HFF-Myc (cell line): ENCODE measurements around the gene TPBGL.

Experiments
- DNase-seq: peaks from one replicate; pipeline ENCODE4 v3.0.0-alpha.2; 2011; ENCODE audit warnings: low read depth; ENCODE audit errors: extremely low read depth
- H3K4me3 ChIP-seq: replicated peaks from 2 replicates; pipeline ENCODE4 v1.5.1; 2011; ENCODE audit warnings: low read depth, mild to moderate bottlenecking, control low read depth, low read length
- TF ChIP-seq, protein P1 (sequence below): IDR thresholded peaks from 2 replicates; pipeline ENCODE4 v1.5.1; 2012; ENCODE audit warnings: mild to moderate bottlenecking, low read depth, low read length, control low read depth; ENCODE audit errors: missing control alignments

TPBGL gene

DNA sequence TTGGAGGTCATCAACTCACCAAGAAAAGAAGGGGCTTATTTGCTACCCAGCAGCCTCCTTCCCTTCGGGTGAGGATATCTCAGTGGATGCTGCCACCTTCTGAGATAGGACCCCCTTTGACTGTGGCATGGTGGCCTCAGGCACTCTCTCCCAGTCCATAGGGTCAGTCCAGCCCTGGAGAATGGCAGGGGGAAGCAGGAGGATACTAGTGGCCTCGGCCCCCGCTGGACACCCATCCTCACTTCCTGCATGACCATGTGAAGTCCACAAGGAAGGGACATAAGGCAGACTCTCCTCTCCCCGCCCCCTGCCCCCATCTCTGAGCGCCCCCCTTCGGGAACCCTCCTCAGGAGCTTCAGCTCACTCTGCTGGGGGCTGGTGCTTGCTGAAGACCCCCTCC, 24.4 kb downstream of the TPBGL start:
- TF ChIP-seq, protein P1, sequence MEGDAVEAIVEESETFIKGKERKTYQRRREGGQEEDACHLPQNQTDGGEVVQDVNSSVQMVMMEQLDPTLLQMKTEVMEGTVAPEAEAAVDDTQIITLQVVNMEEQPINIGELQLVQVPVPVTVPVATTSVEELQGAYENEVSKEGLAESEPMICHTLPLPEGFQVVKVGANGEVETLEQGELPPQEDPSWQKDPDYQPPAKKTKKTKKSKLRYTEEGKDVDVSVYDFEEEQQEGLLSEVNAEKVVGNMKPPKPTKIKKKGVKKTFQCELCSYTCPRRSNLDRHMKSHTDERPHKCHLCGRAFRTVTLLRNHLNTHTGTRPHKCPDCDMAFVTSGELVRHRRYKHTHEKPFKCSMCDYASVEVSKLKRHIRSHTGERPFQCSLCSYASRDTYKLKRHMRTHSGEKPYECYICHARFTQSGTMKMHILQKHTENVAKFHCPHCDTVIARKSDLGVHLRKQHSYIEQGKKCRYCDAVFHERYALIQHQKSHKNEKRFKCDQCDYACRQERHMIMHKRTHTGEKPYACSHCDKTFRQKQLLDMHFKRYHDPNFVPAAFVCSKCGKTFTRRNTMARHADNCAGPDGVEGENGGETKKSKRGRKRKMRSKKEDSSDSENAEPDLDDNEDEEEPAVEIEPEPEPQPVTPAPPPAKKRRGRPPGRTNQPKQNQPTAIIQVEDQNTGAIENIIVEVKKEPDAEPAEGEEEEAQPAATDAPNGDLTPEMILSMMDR, result no peak
- no peak overlapping the region for H3K4me3 ChIP-seq
- DNase-seq, result no peak

GRCh38 chr11:75265851-75266531, 25.4 kb downstream of the TPBGL start:
- TF ChIP-seq, protein P1, result no peak
- no peak overlapping the region for H3K4me3 ChIP-seq

GRCh38 chr11:75267171-75267970, 26.8 kb downstream of the TPBGL start:
- DNase-seq, result no peak
- TF ChIP-seq, protein P1, result no peak
- no peak overlapping the region for H3K4me3 ChIP-seq

More at GRCh38 chr11:75265851-75266531, 25.4 kb downstream of the TPBGL start:
- DNase-seq, result no peak

GRCh38 chr11:75268626-75269366, 28.2 kb downstream of the TPBGL start:
- DNase-seq, result no peak
- no peak overlapping the region for H3K4me3 ChIP-seq
- TF ChIP-seq, protein P1, result no peak

DNA sequence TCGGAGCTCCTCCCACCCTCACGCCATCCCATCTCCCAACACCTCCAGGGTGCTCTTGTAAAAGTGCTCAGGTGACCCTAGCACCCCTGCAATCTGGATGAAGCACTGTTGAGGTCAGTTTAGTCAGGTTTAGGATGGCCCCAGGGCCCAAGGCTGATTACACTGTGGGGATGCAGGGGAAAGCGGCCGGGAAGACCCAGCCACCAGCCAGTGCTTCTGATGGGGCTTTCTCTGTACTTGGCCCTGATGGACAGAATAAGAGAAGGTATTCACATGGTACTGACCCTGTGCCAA, 28.7 kb downstream of the TPBGL start:
- DNase-seq, result no peak
- no peak overlapping the region for H3K4me3 ChIP-seq
- TF ChIP-seq, protein P1, result no peak

GRCh38 chr11:75269896-75270295, 29.3 kb downstream of the TPBGL start:
- no peak overlapping the region for H3K4me3 ChIP-seq
- no peak for DNase-seq
- TF ChIP-seq, protein P1, result no peak
